HG02870 (cell line): ENCODE data around the gene ILDR1.

Experiments
- ATAC-seq: cut with Tn5 transposase; IDR thresholded peaks from one replicate; pipeline ENCODE4 v1.9.1; 2021; ENCODE audit warnings: mild to moderate bottlenecking, moderate library complexity; ENCODE audit not compliant: unreplicated experiment

Gene ILDR1

DNA sequence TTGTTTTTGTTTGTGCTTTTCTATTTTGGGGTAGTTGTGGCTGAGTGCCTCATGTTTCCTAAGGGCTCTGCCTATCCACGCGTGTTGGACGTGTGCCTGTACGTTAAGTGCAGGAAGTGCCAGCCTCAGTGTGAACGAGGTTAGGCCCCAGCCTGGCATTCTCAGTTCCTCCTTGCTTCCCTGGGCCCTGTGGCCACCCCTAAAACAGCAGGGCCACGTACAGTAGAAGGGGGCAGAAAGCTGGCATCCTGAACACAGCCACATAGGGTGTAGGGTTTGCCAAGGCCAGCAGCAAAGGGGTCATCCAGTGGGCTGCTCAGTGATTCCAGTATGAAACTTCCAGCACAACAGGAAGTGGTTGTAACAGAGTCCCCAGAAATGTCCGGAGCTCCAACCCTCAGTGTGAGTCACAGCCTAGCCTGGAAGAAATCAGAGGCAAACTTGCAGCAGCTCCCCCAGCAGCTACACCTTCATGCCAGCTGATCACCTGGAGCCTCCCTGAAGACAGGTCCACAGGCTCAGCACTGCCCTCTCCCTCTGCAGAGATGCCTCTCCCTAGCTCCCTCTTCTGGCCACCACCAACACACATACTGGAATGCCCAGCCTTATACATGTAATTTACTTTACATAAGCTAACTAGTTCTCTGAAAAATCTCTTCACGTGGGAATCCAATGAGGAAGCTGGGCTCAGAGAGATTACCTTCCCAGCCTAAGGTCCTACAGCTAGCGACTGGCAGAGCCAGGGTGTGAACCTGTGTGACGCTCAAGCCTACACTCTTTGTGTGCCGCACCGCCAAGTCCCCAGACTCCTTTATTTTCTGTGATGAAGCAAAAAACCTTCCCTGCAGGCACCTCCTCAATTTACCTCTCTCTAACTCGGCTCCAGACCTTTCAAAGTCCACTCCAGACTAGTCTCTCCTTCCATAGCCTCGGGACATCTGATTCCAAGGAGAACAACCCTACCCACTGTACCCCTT lies 26.6 kb downstream of the ILDR1 start:
- no peak for ATAC-seq

DNA sequence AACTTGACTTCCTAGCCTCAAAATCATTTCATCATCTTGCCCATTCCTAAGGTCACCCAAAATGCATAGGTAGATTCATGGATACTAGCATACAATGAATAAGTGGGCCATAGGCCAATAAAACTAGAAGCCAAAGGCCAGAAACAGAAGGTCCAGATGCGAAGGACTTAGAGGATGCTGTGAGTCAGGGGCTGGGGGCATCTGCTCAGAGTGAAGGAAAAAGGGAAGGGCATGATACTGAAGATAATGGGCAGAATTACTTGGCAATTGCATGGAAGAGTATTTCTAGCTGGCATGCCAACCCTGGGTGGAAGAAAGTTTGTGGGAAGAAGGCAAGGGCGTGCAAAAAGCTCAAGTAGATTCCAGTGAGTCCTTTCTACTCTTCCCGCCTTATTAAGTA lies 27.5 kb downstream of the ILDR1 start:
- ATAC-seq = no peak

- peak; percentile 54 for ATAC-seq
Observed at GRCh38 chr3:121992601-121993560, 29.2 kb downstream of the ILDR1 start.

- no peak for ATAC-seq
Observed at GRCh38 chr3:121989943-121990342, 32.1 kb downstream of the ILDR1 start.

GRCh38 chr3:121988146-121988545 lies 33.9 kb downstream of the ILDR1 start:
- no peak for ATAC-seq

- no peak for ATAC-seq
Observed at GRCh38 chr3:121985846-121986245, 36.2 kb downstream of the ILDR1 start.

DNA sequence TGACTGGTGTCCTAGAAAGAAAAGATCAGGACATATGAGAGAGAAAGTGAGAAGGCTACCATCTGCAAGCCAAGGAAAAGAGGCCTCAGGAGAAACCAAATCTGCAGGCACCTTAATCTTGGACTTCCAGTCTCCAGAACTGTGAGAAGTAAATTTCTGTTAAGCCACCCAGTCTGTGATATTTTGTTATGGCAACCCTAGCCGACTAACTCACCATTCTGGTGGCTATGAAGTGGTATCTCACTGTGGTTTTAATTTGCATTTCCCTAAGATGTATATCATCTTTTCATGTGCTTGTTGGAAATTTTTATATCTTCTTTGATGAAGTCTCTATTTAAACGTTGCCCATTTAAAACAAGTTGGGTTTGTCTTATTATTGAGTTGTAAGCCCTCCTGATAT lies 40.6 kb downstream of the ILDR1 start:
- ATAC-seq = no peak

DNA sequence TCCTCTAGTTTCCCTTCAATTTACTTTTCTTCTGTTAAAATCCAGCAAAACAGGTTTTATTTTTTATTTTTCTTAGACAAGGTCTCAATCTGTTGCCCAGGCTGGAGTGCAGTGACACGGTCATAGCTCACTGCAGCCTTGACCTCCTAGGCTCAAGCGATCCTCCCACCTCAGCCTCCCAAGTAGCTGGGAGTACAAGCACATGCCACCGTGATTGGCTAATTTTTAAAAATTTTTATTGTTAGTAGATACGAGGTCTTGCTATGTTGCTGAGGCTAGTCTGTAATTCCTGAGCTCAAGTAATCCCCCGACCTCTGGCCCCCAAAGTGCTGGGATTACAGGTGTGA lies 41.6 kb downstream of the ILDR1 start:
- ATAC-seq = no peak

- ATAC-seq = no peak
Observed at GRCh38 chr3:121979734-121980449, 42.2 kb downstream of the ILDR1 start.

- ATAC-seq = no peak
Observed at GRCh38 chr3:121979246-121979645, 42.8 kb downstream of the ILDR1 start.

DNA sequence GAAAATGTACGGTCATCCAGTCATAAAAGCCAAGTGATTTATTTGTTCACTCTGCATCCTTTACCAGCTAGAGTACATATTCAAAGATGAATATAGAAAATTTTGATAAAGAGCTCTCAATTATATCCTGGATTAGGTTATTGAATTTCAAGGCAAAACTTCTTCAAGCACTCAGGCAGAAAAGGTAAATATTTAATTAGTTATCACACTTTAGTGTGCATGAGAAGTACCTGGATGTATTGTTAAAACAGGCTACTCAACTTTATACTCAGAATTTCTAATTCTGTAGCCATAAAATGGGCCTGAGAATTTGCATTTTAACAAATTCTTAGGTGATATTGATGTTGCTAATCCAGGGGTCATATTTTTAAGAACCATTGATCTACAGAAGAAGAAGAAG lies 45.3 kb downstream of the ILDR1 start:
- no peak for ATAC-seq

DNA sequence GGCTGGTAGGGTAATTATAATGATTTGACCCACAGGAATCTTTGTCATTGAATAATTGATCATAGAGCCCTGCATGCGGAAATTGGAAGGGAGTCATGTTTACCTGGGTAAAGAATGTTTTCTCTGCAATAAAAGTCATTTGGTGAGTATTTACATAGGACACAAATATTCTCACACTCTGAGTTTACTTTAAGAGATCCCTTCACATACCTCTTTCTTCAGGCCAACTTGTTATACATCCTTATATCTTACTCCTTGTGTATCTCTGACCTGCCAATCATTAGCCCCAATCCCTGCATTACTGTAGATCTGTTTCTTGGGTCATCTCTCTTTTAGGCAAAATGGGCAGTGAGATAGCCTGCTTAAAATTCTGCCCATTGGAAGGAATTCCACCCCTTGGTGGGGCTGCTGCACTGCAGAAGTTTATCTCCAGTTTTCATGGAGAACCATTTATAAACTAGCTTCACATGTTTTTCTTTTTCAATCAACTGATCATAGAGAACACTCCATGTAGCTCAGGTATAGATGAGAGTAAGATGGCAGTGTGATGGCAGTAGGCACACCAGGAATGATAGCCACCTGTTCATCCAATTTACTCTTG lies 46.2 kb downstream of the ILDR1 start:
- no peak for ATAC-seq

DNA sequence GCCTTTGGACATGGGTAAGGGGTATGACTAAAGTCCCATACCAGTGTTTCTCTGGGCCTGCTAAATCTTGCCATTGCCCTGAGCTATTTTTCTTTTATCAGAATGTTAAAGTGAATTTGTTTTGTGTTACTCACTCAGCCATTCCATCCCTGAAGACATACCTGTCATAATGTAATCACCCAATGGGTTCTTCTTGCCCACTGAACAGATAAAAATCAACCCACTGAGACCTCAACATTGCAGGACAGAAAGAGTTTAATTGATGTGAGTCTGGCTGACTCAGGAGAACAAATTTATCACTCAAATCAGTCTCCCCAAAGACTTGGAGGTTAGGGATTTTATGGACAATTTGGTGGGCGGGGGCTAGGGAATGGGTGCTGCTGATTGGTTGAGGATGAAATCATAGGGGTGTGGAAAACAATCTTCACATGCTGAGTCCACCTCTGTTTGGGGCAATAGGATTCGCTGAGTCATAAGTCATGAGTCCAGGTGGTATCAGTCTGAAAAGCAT lies 47.4 kb downstream of the ILDR1 start:
- no peak for ATAC-seq

GRCh38 chr3:121970047-121970446 lies 52.0 kb downstream of the ILDR1 start:
- no peak for ATAC-seq

- ATAC-seq = no peak
Observed at GRCh38 chr3:121969631-121970030, 52.4 kb downstream of the ILDR1 start.

GRCh38 chr3:121963608-121964007 lies 58.4 kb downstream of the ILDR1 start:
- ATAC-seq = no peak

DNA sequence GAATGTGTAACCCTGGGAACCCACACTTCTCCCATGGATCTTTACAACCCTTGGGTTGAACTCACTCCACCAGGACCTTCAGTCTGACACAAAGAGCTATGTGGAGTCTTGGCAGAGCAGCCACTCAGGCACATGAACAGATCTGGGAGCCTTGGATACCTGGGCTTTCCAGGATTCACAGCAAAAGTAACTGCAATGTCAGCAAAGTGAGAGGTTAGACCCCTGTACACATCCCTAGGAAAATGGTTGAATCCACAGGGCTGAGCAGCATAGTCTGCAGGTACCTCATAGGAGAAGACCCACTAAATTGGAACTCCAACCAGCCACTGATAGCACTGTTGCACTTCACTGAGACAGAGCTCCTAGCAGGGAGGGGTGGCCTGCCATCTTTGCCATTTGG lies 59.6 kb downstream of the ILDR1 start:
- ATAC-seq = no peak

DNA sequence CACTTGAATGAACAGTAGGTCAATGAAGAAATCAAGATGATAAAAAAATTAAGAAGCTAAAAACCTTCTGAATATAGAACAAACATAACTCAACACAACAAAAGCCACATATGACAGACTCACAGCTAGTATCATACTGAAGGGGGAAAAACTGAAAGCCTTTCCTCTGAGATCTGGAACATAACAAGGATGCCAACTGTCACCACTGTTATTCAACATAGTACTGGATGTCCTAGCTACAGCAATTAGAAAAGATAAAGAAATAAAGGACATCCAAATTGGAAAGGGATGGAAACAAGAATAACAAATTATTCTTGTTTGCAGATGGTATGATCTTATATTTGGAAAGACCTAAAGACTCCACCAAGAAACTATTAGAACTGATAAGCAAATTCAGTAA lies 60.8 kb downstream of the ILDR1 start:
- ATAC-seq = no peak

DNA sequence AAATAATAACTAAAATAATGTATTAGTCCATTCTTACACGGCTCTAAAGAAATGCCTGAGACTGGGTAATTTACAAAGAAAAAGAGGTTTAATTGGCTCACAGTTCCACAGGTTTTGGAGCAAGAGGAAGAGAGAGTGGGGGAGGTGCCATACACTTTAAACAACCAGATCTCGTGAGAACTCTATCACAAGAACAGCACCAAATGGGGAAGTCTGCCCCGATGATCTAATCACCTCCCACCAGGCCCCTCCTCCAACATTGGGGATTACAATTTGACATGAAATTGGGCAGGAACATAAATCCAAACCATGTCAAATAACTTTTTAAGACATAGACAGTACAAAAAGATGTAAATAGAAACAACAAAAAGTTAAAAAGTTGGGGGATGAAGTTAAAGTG lies 63.2 kb downstream of the ILDR1 start:
- ATAC-seq = no peak

- ATAC-seq = no peak
Observed at GRCh38 chr3:121957674-121958415, 64.2 kb downstream of the ILDR1 start.
